T-helper 1 cell treated with Interleukin-12 subunit alpha and Interleukin-12 subunit beta and Interleukin-4 antibody, amounts not matched to agents 30 μg/mL and 1 μg/mL, for 36 hours (primary cell): ENCODE data around the gene LRP11.

Experiments used
- H3K27ac Mint-ChIP-seq: one replicate; pipeline ENCODE4 v1.8.0; 2021; ENCODE audit warnings: mild to moderate bottlenecking, mixed read lengths
- H3K27me3 Mint-ChIP-seq: one replicate; pipeline ENCODE4 v1.8.0; 2021; ENCODE audit warnings: low read depth, mixed read lengths
- H3K36me3 Mint-ChIP-seq: one replicate; pipeline ENCODE4 v1.8.0; 2021; ENCODE audit warnings: low read depth, mixed read lengths
- H3K4me1 Mint-ChIP-seq: one replicate; pipeline ENCODE4 v1.8.0; 2021; ENCODE audit warnings: low read depth, mixed read lengths
- H3K4me3 Mint-ChIP-seq: one replicate; pipeline ENCODE4 v1.8.0; 2021; ENCODE audit warnings: mild to moderate bottlenecking, moderate library complexity, mixed read lengths
- H3K9me3 Mint-ChIP-seq: one replicate; pipeline ENCODE4 v1.8.0; 2021; ENCODE audit warnings: mixed read lengths

The LRP11 gene

GRCh38 chr6:149779644-149779963 lies 84.6 kb downstream of the LRP11 start:
- Mint-ChIP-seq H3K27me3 (no peaks in the 10 kb centered on the region), H3K27ac (no peak overlapping the region), H3K4me3 (no peak overlapping the region), H3K9me3 (no peaks in the 10 kb centered on the region), H3K4me1 (no peaks in the 10 kb centered on the region), H3K36me3 (peaks cover 25% of the 10 kb centered on the region)

DNA sequence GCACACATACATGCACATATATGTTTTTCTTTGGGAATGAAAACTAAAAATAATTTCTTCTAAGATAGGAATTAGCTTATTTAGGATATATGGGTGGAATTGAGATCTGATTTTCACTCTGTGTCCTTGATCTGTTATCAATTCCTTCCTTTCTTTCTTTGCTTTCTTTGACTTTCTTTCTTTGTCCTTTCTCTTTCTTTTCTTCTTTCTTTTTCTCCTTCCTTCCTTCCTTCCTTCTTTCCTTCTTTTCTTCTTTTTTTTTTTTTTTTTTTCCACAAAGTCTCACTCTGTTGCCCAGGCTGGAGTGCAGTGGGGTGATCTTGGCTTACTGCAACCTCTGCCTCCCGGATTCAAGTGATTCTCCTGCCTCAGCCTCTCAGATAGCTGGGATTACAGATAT lies 86.5 kb downstream of the LRP11 start:
- no peaks in the 10 kb centered on the region for H3K9me3 Mint-ChIP-seq

DNA sequence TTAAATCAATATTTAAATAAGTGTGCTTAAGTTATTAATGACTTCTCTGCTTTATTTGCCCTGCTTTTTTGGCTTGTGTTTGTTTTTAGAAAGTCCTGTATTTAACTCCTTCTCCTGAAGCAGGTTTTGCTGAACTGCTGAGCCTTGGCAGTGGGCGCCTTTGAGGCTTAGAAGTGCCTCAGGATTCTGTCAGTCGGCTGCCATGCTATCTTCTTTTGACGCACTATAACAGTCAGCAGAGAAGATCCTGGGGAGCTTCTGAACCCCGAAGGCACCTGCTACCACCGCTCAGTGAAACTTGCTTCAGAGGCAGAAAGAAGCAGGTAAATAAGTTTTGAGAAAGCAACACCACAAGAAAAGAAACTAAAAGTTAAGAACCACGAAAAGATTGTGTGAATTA lies 92.2 kb downstream of the LRP11 start:
- Mint-ChIP-seq H3K4me1 (peaks cover 5% of the 10 kb centered on the region), H3K9me3 (no peaks in the 10 kb centered on the region), H3K27ac (no peak overlapping the region), H3K36me3 (peaks cover 26% of the 10 kb centered on the region), H3K27me3 (no peaks in the 10 kb centered on the region), H3K4me3 (no peak overlapping the region)

More for the DNA sequence above, 86.5 kb downstream of the LRP11 start:
- no peaks in the 10 kb centered on the region for H3K4me1 Mint-ChIP-seq
- H3K4me3 Mint-ChIP-seq = no peak overlapping the region
- no peak overlapping the region for H3K27ac Mint-ChIP-seq
- peaks cover 20% of the 10 kb centered on the region for H3K36me3 Mint-ChIP-seq
- no peaks in the 10 kb centered on the region for H3K27me3 Mint-ChIP-seq

DNA sequence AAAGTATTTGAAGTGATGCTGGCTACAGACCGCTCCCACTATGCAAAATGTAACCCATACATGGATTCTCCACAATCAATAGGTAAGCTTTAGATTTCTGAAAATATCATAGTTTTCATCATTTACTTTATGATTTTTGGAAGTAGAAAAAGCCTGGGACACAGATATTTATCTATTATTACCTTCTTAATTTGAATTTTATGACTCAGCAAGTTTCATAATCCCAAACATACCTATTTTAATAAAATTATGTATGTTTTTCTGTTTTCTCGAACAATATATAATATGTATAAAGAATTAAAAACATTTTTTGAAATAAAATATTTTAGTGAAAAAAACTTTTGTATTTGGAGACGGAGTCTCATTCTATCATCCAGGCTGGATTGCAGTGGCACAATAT lies 93.0 kb downstream of the LRP11 start:
- no peak overlapping the region for H3K4me3 Mint-ChIP-seq
- H3K9me3 Mint-ChIP-seq = peaks cover 5% of the 10 kb centered on the region
- H3K4me1 Mint-ChIP-seq = peaks cover 5% of the 10 kb centered on the region
- H3K27me3 Mint-ChIP-seq = no peaks in the 10 kb centered on the region
- peaks cover 29% of the 10 kb centered on the region for H3K36me3 Mint-ChIP-seq
- no peak overlapping the region for H3K27ac Mint-ChIP-seq

DNA sequence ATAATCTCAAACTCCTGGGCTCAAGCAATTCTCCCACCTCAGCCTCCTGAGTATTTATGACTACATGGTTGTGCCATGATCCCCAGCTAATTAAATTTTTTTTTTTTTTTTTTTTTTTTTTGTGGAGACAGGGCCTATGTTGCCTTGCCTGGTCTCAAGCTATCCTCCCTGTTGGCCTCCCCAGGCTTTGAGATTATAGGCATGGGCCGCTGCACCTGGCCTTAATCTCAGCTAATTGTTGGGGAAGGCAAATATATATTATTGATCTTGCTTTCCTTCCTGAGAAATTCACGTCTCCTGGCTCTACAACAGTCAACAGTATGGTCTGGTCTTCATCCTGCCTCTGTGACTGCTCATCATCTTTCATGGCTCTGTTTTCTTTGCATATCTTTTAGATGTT lies 94.5 kb downstream of the LRP11 start:
- Mint-ChIP-seq H3K9me3 (peaks cover 9% of the 10 kb centered on the region), H3K27ac (no peak overlapping the region), H3K27me3 (no peaks in the 10 kb centered on the region), H3K4me1 (peaks cover 5% of the 10 kb centered on the region), H3K36me3 (peaks cover 32% of the 10 kb centered on the region), H3K4me3 (no peak overlapping the region)
